ENCODE data around the gene MARK2. TPM values are rescaled to one million over a fixed set of nuclear protein-coding genes. Genes with fewer than 3 reads are reported as not detected.

MARK2 gene
- total RNA-seq, 2 experiments from 2014 or later: 23.3 to 24.5 TPM

DNA sequence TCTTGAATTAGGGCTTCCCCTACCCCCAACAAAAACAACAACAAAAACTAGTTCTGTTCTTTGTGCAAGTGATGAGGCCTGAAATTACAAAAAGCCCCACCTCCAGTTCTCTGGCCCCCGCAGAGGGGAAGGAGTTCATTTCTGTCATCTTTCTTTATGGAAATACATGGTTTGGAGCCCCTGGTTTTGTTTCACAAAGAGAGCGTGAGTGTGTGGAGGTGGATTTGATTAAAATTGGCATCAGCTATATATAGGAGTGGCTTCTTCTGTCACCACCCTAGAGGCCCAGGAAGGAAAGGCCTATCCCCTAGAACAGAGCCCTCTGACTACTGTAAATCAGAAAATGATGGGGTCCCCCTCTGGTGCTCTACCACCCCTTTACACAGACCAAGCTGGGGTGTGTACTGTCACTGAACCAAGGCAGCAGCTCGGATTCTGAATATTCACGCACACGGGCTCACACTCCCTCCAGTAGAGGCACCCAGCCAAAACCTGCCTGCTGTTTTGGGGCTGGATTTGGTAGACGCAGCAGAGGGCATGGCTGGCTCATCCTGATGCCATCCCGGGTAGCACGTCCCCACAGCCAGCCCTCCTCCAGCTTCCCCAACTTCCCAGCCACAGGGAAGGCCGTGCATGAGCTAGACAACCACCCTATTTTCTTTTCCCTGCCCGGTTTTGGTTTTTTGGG, 58.7 kb downstream of the MARK2 start:
- H3K36me3 Mint-ChIP-seq (ENCODE audit: low read depth): peaks cover 55% of the 10 kb centered on the region
- no peak overlapping the region for H3K27ac Mint-ChIP-seq
- H3K9me3 Mint-ChIP-seq: no peaks in the 10 kb centered on the region
- ChIA-PET POLR2A (interaction anchor here (0.9 kb wide), 1 partner anchor 10 kb away, joined by 4 read pairs; no protein-coding TSS in a partner anchor), CTCF (interaction anchor here (0.7 to 2.9 kb wide), 5 partner anchors 9 to 60 kb away, joined by 3 to 20 read pairs (median 6); partner anchors contain the start of gene MARK2)
- intact Hi-C loops (cut with micrococcal nuclease): loop anchor here (10.0 kb wide), 1 partner anchor 53 kb away; no protein-coding TSS in a partner anchor
- no peak overlapping the region for H3K4me3 Mint-ChIP-seq
- TF ChIP-seq, protein P1, sequence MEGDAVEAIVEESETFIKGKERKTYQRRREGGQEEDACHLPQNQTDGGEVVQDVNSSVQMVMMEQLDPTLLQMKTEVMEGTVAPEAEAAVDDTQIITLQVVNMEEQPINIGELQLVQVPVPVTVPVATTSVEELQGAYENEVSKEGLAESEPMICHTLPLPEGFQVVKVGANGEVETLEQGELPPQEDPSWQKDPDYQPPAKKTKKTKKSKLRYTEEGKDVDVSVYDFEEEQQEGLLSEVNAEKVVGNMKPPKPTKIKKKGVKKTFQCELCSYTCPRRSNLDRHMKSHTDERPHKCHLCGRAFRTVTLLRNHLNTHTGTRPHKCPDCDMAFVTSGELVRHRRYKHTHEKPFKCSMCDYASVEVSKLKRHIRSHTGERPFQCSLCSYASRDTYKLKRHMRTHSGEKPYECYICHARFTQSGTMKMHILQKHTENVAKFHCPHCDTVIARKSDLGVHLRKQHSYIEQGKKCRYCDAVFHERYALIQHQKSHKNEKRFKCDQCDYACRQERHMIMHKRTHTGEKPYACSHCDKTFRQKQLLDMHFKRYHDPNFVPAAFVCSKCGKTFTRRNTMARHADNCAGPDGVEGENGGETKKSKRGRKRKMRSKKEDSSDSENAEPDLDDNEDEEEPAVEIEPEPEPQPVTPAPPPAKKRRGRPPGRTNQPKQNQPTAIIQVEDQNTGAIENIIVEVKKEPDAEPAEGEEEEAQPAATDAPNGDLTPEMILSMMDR (IDR thresholded peaks at IDR 0.05): no peak
- H3K4me1 Mint-ChIP-seq (ENCODE audit: low read depth): peaks cover 9% of the 10 kb centered on the region
- no peaks in the 10 kb centered on the region for H3K27me3 Mint-ChIP-seq
- DNase-seq (no peak), ATAC-seq (no peak)

DNA sequence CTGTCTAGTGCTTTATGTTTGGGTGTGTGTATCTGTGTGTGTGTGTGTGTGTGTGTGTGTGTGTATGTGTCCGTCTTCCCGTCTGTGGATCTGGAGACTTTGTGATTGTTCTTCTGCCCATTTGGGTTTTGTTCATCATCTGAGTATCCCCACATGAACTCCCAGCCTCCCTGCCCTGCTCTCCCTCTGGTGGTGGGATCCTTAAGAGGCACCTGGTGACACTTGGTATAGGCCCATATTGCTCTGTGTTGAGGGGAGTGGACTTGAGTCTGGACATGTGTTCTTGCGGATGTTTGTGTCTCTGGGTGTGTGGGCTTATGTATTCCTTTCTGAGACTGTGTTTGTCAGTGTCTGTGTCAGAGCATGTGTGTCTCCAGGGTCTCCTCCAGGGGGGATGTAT, 62.8 kb downstream of the MARK2 start:
- no peak overlapping the region for H3K4me3 Mint-ChIP-seq
- H3K4me1 Mint-ChIP-seq (ENCODE audit: low read depth): peaks cover 2% of the 10 kb centered on the region
- H3K9me3 Mint-ChIP-seq: no peaks in the 10 kb centered on the region
- peaks cover 67% of the 10 kb centered on the region for H3K36me3 Mint-ChIP-seq (ENCODE audit: low read depth)
- intact Hi-C loops (cut with micrococcal nuclease): no loop called here
- CTCF ChIA-PET: interaction anchor here (0.7 to 2.9 kb wide), 4 partner anchors 44 to 69 kb away, joined by 3 to 17 read pairs (median 6); partner anchors contain the start of gene MARK2
- H3K27ac Mint-ChIP-seq: no peak overlapping the region
- no peaks in the 10 kb centered on the region for H3K27me3 Mint-ChIP-seq
- DNase-seq: peak; percentile 25
- POLR2A ChIA-PET: interaction anchor here (1.3 kb wide), 1 partner anchor 63 kb away, joined by 3 read pairs; the partner anchor contains the start of gene MARK2
- no peak for ATAC-seq
- TF ChIP-seq, protein P1 (IDR thresholded peaks at IDR 0.05): peak; percentile 0

DNA sequence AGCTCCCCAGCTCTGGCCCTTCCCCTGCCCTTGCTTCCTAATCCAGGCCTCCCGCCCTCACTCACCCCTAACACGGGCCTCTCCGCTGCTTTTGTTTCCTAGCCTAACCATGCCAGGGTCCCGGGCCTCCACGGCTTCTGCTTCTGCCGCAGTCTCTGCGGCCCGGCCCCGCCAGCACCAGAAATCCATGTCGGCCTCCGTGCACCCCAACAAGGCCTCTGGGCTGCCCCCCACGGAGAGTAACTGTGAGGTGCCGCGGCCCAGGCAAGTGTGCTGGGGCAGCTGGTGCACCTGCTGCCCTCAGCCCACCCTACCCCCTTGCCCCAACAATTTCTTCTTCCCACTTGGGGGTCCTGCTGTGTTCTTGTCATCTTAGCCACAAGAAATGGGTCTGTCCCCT, 65.0 kb downstream of the MARK2 start:
- Mint-ChIP-seq H3K9me3 (no peaks in the 10 kb centered on the region), H3K27me3 (no peaks in the 10 kb centered on the region), H3K36me3 (ENCODE audit: low read depth) (peaks cover 55% of the 10 kb centered on the region), H3K4me1 (ENCODE audit: low read depth) (peaks cover 2% of the 10 kb centered on the region), H3K27ac (no peak overlapping the region), H3K4me3 (no peak overlapping the region)
- ChIA-PET CTCF (no interaction called here), POLR2A (interaction anchor here (1.3 kb wide), 1 partner anchor 17 kb away, joined by 3 read pairs; no protein-coding TSS in a partner anchor)
- ATAC-seq (no peak), DNase-seq (no peak)
- intact Hi-C loops (cut with micrococcal nuclease): no loop called here
- TF ChIP-seq, protein P1 (IDR thresholded peaks at IDR 0.05): no peak

DNA sequence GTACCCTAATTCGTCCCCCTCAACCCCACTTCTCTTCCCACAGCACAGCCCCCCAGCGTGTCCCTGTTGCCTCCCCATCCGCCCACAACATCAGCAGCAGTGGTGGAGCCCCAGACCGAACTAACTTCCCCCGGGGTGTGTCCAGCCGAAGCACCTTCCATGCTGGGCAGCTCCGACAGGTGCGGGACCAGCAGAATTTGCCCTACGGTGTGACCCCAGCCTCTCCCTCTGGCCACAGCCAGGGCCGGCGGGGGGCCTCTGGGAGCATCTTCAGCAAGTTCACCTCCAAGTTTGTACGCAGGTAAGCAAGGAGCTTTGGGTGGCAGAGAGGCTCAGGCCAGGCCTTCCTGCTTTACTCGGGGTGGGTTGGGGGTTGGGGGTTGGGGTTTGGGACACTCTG, 65.8 kb downstream of the MARK2 start:
- H3K9me3 Mint-ChIP-seq: no peaks in the 10 kb centered on the region
- POLR2A ChIA-PET: interaction anchor here (1.3 kb wide), 1 partner anchor 16 kb away, joined by 3 read pairs; no protein-coding TSS in a partner anchor
- intact Hi-C loops (cut with micrococcal nuclease): no loop called here
- DNase-seq: no peak
- no peak overlapping the region for H3K27ac Mint-ChIP-seq
- peaks cover 2% of the 10 kb centered on the region for H3K4me1 Mint-ChIP-seq (ENCODE audit: low read depth)
- H3K36me3 Mint-ChIP-seq (ENCODE audit: low read depth): peaks cover 49% of the 10 kb centered on the region
- CTCF ChIA-PET: interaction anchor here (1.0 kb wide), 1 partner anchor 16 kb away, joined by 3 read pairs; no protein-coding TSS in a partner anchor
- H3K4me3 Mint-ChIP-seq: no peak overlapping the region
- ATAC-seq: no peak
- TF ChIP-seq, protein P1 (IDR thresholded peaks at IDR 0.05): no peak
- no peaks in the 10 kb centered on the region for H3K27me3 Mint-ChIP-seq

DNA sequence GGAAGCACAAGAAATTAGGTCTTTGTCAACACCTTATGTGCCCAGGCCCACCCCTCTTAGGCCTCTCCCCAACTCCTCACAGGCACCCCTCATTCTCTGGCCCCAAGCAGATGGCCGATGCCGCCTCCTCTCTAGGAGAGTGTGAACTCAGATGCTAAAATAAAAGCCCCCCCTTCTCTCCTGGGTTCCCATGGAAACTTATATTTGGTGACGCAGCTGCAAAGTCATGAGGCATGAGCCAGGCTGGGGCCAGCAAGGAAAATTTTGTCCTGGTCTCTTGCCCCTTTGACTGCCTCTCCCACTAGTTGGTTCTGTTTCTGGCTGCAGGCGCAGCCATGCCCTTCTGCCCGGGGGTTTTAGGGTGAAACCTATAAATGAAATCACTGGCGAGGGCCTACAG, 66.3 kb downstream of the MARK2 start:
- no peak for ATAC-seq
- no peak overlapping the region for H3K4me3 Mint-ChIP-seq
- intact Hi-C loops (cut with micrococcal nuclease): no loop called here
- CTCF ChIA-PET: interaction anchor here (1.0 to 2.4 kb wide), 2 partner anchors 16 to 68 kb away, joined by 3 to 38 read pairs; partner anchors contain the start of gene MARK2
- no peaks in the 10 kb centered on the region for H3K27me3 Mint-ChIP-seq
- POLR2A ChIA-PET: interaction anchor here (1.3 kb wide), 1 partner anchor 15 kb away, joined by 3 read pairs; no protein-coding TSS in a partner anchor
- H3K4me1 Mint-ChIP-seq (ENCODE audit: low read depth): peaks cover 2% of the 10 kb centered on the region
- H3K36me3 Mint-ChIP-seq (ENCODE audit: low read depth): peaks cover 47% of the 10 kb centered on the region
- H3K9me3 Mint-ChIP-seq: no peaks in the 10 kb centered on the region
- DNase-seq: no peak
- TF ChIP-seq, protein P1 (IDR thresholded peaks at IDR 0.05): no peak
- no peak overlapping the region for H3K27ac Mint-ChIP-seq
